Endodermal cell (in vitro differentiated cells): ENCODE measurements around the gene DDX20. TPM values are rescaled to one million over a fixed set of nuclear protein-coding genes. Genes with fewer than 3 reads are reported as not detected.

Experiments used
- DNase-seq: peaks from one replicate; pipeline ENCODE4 v3.0.0-alpha.2; 2017
- H3K27ac ChIP-seq: 2 replicates; pipeline ENCODE4 v1.5.1; 2013; ENCODE audit warnings: mild to moderate bottlenecking, low read depth, low read length, moderate library complexity
- H3K27me3 ChIP-seq: 2 replicates; pipeline ENCODE4 v1.6.1; 2013; ENCODE audit warnings: mild to moderate bottlenecking, low read length, moderate library complexity; ENCODE audit not compliant: insufficient read depth, control insufficient read depth, poor library complexity, severe bottlenecking
- H3K36me3 ChIP-seq: 2 replicates; pipeline ENCODE4 v1.7.0; 2013; ENCODE audit warnings: mild to moderate bottlenecking, low read length, moderate library complexity; ENCODE audit not compliant: control insufficient read depth, insufficient read depth
- H3K4me1 ChIP-seq: one replicate; pipeline ENCODE4 v1.7.0; 2013; ENCODE audit warnings: low read length; ENCODE audit not compliant: control insufficient read depth, insufficient read depth
- H3K4me3 ChIP-seq: 2 replicates; pipeline ENCODE4 v1.5.1; 2013; ENCODE audit warnings: mild to moderate bottlenecking, low read length, moderate library complexity
- H3K9ac ChIP-seq: 2 replicates; pipeline ENCODE4 v1.6.1; 2013; ENCODE audit warnings: mild to moderate bottlenecking, low read length, moderate library complexity; ENCODE audit not compliant: poor library complexity, severe bottlenecking; ENCODE audit errors: extremely low read depth
- H3K9me3 ChIP-seq: 2 replicates; pipeline ENCODE4 v1.6.1; 2013; ENCODE audit warnings: mild to moderate bottlenecking, low read length, moderate library complexity; ENCODE audit not compliant: control insufficient read depth
- H3K27ac Mint-ChIP-seq: 2 replicates; pipeline ENCODE4 v1.8.0; 2020; ENCODE audit warnings: mixed read lengths
- H3K27me3 Mint-ChIP-seq: 2 replicates; pipeline ENCODE4 v1.8.0; 2021; ENCODE audit warnings: mild to moderate bottlenecking, mixed read lengths; ENCODE audit not compliant: insufficient read depth
- H3K36me3 Mint-ChIP-seq: 2 replicates; pipeline ENCODE4 v1.8.0; 2020; ENCODE audit warnings: low read depth, mixed read lengths
- H3K4me1 Mint-ChIP-seq: 2 replicates; pipeline ENCODE4 v1.8.0; 2020; ENCODE audit warnings: mixed read lengths
- H3K4me3 Mint-ChIP-seq: 2 replicates; pipeline ENCODE4 v1.8.0; 2020; ENCODE audit warnings: mild to moderate bottlenecking, moderate library complexity, mixed read lengths
- H3K9me3 Mint-ChIP-seq: 2 replicates; pipeline ENCODE4 v1.8.0; 2020; ENCODE audit warnings: mild to moderate bottlenecking, mixed read lengths
- WGBS, 2 experiments: methylation state at CpG; one replicate each; pipeline versions ENCODE4 v1.1.5 to v1.1.7; 2013; ENCODE audit warnings: missing lambda C conversion rate in 2 of 2, mixed read lengths in 1 of 2; ENCODE audit not compliant: insufficient coverage in 1 of 2, insufficient read length in 1 of 2; 5-methylcytosine and 5-hydroxymethylcytosine counted together
- long read RNA-seq, 4 experiments: library from polyadenylated mRNA in 2 of 4; library from RNA in 1 of 4; library from capped mRNA in 1 of 4; stranded (forward) in 3 of 4; unstranded in 1 of 4; transcript quantifications; one replicate each; pipeline ENCODE4 v2.0.0, GENCODE V29; 2020 to 2021; ENCODE audit warnings: inconsistent platforms in 1 of 4
- polyA plus RNA-seq, 2 experiments: library from polyadenylated mRNA; stranded (reverse); fragments of 50-300 nt; gene quantifications; one replicate each; pipeline ENCODE4 v1.2.3, GENCODE V29; 2013
- total RNA-seq, 2 donors: library from RNA; stranded (reverse); fragmentation: NEBNext Ultra II Directional in 1 of 2; extraction: Animal tissue kit (Norgen Biotek cat#: 25700) in 1 of 2; gene quantifications; 2 replicates in 1 of 2; 3 replicates in 1 of 2; pipeline ENCODE4 v1.2.1, GENCODE V29; 2021
- TF ChIP-seq, protein P1 (sequence below): fragments of 200-600 bp; sonication (generic); conservative IDR thresholded peaks from 2 replicates; pipeline ENCODE4 v1.5.0; 2021; ENCODE audit warnings: antibody characterized with exemption, mild to moderate bottlenecking

The DDX20 gene, protein sequence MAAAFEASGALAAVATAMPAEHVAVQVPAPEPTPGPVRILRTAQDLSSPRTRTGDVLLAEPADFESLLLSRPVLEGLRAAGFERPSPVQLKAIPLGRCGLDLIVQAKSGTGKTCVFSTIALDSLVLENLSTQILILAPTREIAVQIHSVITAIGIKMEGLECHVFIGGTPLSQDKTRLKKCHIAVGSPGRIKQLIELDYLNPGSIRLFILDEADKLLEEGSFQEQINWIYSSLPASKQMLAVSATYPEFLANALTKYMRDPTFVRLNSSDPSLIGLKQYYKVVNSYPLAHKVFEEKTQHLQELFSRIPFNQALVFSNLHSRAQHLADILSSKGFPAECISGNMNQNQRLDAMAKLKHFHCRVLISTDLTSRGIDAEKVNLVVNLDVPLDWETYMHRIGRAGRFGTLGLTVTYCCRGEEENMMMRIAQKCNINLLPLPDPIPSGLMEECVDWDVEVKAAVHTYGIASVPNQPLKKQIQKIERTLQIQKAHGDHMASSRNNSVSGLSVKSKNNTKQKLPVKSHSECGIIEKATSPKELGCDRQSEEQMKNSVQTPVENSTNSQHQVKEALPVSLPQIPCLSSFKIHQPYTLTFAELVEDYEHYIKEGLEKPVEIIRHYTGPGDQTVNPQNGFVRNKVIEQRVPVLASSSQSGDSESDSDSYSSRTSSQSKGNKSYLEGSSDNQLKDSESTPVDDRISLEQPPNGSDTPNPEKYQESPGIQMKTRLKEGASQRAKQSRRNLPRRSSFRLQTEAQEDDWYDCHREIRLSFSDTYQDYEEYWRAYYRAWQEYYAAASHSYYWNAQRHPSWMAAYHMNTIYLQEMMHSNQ
- 10 to 100 TPM; 19.4 to 19.8 TPM for total RNA-seq
- 18.2 TPM for polyA plus RNA-seq (2013, experiment 1 of 2)
- 16.6 TPM for polyA plus RNA-seq (2013, experiment 2 of 2)
- long read RNA-seq, experiment 1, full-length matches to known transcripts: 9 of 17 reads
- long read RNA-seq, experiment 1, partial matches to known transcripts: 1 of 17 reads
- long read RNA-seq, experiment 1, other reads (novel, unspliced or antisense): 7 of 17 reads
- long read RNA-seq, experiment 2, full-length matches to known transcripts: 47 of 54 reads
- long read RNA-seq, experiment 2, partial matches to known transcripts: 3 of 54 reads
- long read RNA-seq, experiment 2, other reads (novel, unspliced or antisense): 4 of 54 reads
- long read RNA-seq, experiment 3, full-length matches to known transcripts: 209 of 235 reads
- long read RNA-seq, experiment 3, partial matches to known transcripts: 2 of 235 reads
- long read RNA-seq, experiment 3, other reads (novel, unspliced or antisense): 24 of 235 reads
- long read RNA-seq, experiment 4, full-length matches to known transcripts: 12 of 12 reads
- long read RNA-seq, experiment 4, partial matches to known transcripts: 0 of 12 reads
- long read RNA-seq, experiment 4, other reads (novel, unspliced or antisense): 0 of 12 reads

DNA sequence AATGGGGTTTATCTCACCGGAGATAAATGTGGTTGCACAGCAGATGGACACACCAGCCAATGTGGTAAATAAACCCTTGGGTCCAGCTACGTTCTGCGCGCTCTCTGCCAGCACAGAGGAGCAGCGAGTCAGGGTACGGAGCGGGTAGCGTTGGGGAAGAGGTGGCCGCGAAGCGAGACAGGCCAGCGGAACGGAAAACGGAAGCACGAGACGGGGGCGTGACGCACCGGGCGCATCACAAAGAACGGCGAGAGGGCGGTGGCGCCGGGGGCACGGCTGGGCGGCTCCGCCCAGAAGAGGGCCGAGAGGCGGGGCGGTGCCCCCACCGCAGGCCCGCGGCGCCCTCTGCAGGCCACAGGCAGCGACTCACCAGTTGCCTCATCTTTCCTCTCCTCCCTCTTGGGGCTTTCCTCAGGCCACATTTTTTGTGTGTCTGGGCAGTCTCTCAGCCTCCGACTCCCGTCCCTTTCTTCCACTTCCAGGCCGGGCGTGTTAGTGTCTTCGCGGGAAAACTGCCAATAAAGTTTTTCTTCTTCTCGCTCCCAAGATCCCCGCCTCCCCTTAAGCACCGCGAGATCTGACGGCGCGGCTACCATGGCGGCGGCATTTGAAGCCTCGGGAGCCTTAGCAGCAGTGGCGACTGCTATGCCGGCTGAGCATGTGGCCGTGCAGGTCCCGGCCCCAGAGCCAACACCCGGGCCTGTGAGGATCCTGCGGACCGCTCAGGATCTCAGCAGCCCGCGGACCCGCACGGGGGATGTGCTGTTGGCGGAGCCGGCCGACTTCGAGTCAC, at the start of gene DDX20:
Gene DDX20 (plus strand): TSS at position 571 of the 793 bp plus-strand sequence. CDS start 24 bp downstream, at position 595.
- Mint-ChIP-seq H3K27me3 (peaks cover 6% of the 10 kb centered on the region), H3K36me3 (peaks cover 19% of the 10 kb centered on the region), H3K4me3 (peak within 1 kb of the TSS; percentile 82), H3K4me1 (peaks cover 10% of the 10 kb centered on the region), H3K27ac (peak within 1 kb of the TSS; percentile 98), H3K9me3 (no peaks in the 10 kb centered on the region)
- WGBS, 2 experiments: 0% methylated on average over 22 to 67 of the region's 67 CpGs
- H3K36me3 ChIP-seq: peaks cover 24% of the 10 kb centered on the region
- no peaks in the 10 kb centered on the region for H3K4me1 ChIP-seq
- peak within 1 kb of the TSS; percentile 98 for H3K27ac ChIP-seq
- no peaks in the 10 kb centered on the region for H3K9me3 ChIP-seq
- peak within 1 kb of the TSS; percentile 98 for H3K4me3 ChIP-seq
- H3K27me3 ChIP-seq: no peaks in the 10 kb centered on the region
- TF ChIP-seq, protein P1, sequence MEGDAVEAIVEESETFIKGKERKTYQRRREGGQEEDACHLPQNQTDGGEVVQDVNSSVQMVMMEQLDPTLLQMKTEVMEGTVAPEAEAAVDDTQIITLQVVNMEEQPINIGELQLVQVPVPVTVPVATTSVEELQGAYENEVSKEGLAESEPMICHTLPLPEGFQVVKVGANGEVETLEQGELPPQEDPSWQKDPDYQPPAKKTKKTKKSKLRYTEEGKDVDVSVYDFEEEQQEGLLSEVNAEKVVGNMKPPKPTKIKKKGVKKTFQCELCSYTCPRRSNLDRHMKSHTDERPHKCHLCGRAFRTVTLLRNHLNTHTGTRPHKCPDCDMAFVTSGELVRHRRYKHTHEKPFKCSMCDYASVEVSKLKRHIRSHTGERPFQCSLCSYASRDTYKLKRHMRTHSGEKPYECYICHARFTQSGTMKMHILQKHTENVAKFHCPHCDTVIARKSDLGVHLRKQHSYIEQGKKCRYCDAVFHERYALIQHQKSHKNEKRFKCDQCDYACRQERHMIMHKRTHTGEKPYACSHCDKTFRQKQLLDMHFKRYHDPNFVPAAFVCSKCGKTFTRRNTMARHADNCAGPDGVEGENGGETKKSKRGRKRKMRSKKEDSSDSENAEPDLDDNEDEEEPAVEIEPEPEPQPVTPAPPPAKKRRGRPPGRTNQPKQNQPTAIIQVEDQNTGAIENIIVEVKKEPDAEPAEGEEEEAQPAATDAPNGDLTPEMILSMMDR: peak; percentile 92
- H3K9ac ChIP-seq: peak within 1 kb of the TSS; percentile 91
- DNase-seq: peak; percentile 96

DNA sequence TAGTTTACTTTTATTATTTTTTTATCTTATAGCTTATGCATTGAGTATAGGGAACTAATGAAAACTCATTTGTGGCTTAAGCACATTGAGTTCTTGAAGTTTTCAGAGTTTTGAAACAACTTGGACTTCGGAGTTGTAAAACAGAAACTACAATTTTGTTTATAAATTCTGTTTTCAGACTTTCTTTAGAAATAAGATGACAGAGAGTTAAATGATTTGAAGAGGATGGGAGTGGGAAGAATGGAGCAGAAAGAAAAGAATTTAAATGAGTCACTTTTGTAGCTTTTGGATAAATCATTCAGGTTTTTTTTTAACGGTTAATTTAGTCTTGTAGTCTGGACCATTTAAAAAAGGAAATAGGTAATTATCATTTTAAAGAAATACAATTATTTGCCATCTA, 48.8 kb upstream of the DDX20 start:
- WGBS, 2 experiments: 94 to 100% methylated on average over 1 of the region's 2 CpGs

More for the DNA sequence above, 48.8 kb upstream of the DDX20 start:
- H3K9ac ChIP-seq: no peak overlapping the region
- TF ChIP-seq, protein P1: no peak
- no peak overlapping the region for H3K4me3 Mint-ChIP-seq
- H3K27ac Mint-ChIP-seq: no peak overlapping the region
- H3K27me3 ChIP-seq: no peaks in the 10 kb centered on the region
- H3K4me1 Mint-ChIP-seq: no peaks in the 10 kb centered on the region
- peaks cover 63% of the 10 kb centered on the region for H3K36me3 ChIP-seq
- DNase-seq: no peak
- no peaks in the 10 kb centered on the region for H3K9me3 ChIP-seq
- no peaks in the 10 kb centered on the region for H3K9me3 Mint-ChIP-seq
- H3K27me3 Mint-ChIP-seq: no peaks in the 10 kb centered on the region
- no peaks in the 10 kb centered on the region for H3K4me1 ChIP-seq
- no peak overlapping the region for H3K27ac ChIP-seq
- no peak overlapping the region for H3K4me3 ChIP-seq
- H3K36me3 Mint-ChIP-seq: peaks cover 31% of the 10 kb centered on the region
